Mesothelial cell of epicardium (in vitro differentiated cells): ENCODE results near the gene MDGA2. TPM values are rescaled to one million over a fixed set of nuclear protein-coding genes. Genes with fewer than 3 reads are reported as not detected.

Experiments
- DNase-seq, 2 experiments: peaks; one replicate each; pipeline ENCODE4 v3.0.0; 2021; ENCODE audit warnings: low spot score in 2 of 2; ENCODE audit not compliant: unreplicated experiment in 2 of 2
- H3K27ac Mint-ChIP-seq: 2 replicates; pipeline ENCODE4 v1.8.0; 2021; ENCODE audit warnings: mixed read lengths
- H3K27me3 Mint-ChIP-seq: 2 replicates; pipeline ENCODE4 v1.8.0; 2021; ENCODE audit warnings: low read depth, mixed read lengths
- H3K36me3 Mint-ChIP-seq: 2 replicates; pipeline ENCODE4 v1.8.0; 2021; ENCODE audit warnings: mixed read lengths
- H3K4me1 Mint-ChIP-seq: 2 replicates; pipeline ENCODE4 v1.8.0; 2021; ENCODE audit warnings: mixed read lengths
- H3K4me3 Mint-ChIP-seq: 2 replicates; pipeline ENCODE4 v1.8.0; 2021; ENCODE audit warnings: mild to moderate bottlenecking, moderate library complexity, mixed read lengths
- H3K9me3 Mint-ChIP-seq: 2 replicates; pipeline ENCODE4 v1.8.0; 2021; ENCODE audit warnings: mixed read lengths
- CTCF ChIP-seq: fragments of 200-600 bp; sonication (generic); IDR thresholded peaks from one replicate; pipeline ENCODE4 v1.5.0; 2021; ENCODE audit warnings: antibody characterized with exemption; ENCODE audit not compliant: unreplicated experiment
- total RNA-seq: library from RNA; stranded (reverse); gene quantifications from 3 replicates; pipeline ENCODE4 v1.2.1, GENCODE V29; 2021

Gene MDGA2
- total RNA-seq, 1 donor from 2014 or later: 0.27 TPM

DNA sequence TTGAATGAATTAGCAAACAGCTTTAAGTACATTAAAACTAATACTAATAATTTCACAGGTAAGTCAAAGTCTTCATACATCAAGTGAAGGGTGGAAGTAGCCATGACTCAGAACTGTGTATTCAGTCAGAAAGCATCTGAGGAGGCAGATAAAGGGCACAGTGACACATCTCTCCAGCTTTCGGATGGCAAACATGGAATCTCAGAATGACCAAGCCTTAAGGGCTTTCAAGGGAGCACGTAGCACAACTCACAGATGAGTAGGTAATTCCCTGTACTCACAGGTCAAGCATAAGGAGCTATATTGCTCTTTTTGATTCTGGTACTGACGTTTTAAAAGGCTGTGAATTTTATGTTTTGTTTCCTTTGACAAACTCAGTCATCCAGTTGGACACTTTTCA lies 56.0 kb downstream of the MDGA2 start:
- H3K36me3 Mint-ChIP-seq: no peaks in the 10 kb centered on the region
- TF ChIP-seq CTCF: no peak
- DNase-seq: no peak
- H3K4me1 Mint-ChIP-seq: no peaks in the 10 kb centered on the region
- no peak overlapping the region for H3K4me3 Mint-ChIP-seq
- H3K27ac Mint-ChIP-seq: no peak overlapping the region
- H3K9me3 Mint-ChIP-seq: no peaks in the 10 kb centered on the region
- H3K27me3 Mint-ChIP-seq: peaks cover 3% of the 10 kb centered on the region

GRCh38 chr14:47606566-47606965 lies 68.8 kb downstream of the MDGA2 start:
- H3K27me3 Mint-ChIP-seq: peaks cover 10% of the 10 kb centered on the region
- TF ChIP-seq CTCF: no peak
- H3K27ac Mint-ChIP-seq: no peak overlapping the region
- no peaks in the 10 kb centered on the region for H3K36me3 Mint-ChIP-seq
- H3K4me3 Mint-ChIP-seq: no peak overlapping the region
- H3K4me1 Mint-ChIP-seq: no peaks in the 10 kb centered on the region
- no peak for DNase-seq
- H3K9me3 Mint-ChIP-seq: peaks cover 11% of the 10 kb centered on the region

- H3K27me3 Mint-ChIP-seq: no peaks in the 10 kb centered on the region
- no peaks in the 10 kb centered on the region for H3K4me1 Mint-ChIP-seq
- peaks cover 8% of the 10 kb centered on the region for H3K9me3 Mint-ChIP-seq
- TF ChIP-seq CTCF: no peak
- no peaks in the 10 kb centered on the region for H3K36me3 Mint-ChIP-seq
- no peak overlapping the region for H3K27ac Mint-ChIP-seq
- H3K4me3 Mint-ChIP-seq: no peak overlapping the region
- DNase-seq: no peak
These were observed 78.5 kb downstream of the MDGA2 start for GRCh38 chr14:47596860-47597259.

DNA sequence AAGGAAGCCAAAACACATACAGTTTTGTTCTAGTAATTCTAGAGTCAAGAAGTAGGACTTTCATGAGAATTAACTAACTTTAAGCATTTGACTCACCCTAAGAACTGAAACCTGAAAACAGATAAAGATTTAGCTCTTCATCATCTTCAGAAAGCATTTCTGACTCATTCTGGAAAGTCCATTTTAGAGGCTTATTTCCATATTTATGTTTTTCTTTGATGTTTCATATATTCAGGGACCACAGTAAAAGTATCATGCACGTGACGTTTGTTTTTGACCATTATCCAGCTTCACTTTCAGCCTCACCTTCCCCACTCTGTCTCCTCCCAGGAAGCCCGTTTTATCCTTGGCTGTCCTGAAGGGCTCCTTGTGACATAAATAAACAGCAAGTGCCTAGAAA lies 79.2 kb downstream of the MDGA2 start:
- Mint-ChIP-seq H3K27ac (no peak overlapping the region), H3K36me3 (no peaks in the 10 kb centered on the region), H3K9me3 (peaks cover 10% of the 10 kb centered on the region), H3K4me1 (no peaks in the 10 kb centered on the region), H3K4me3 (no peak overlapping the region), H3K27me3 (no peaks in the 10 kb centered on the region)
- no peak for DNase-seq
- TF ChIP-seq CTCF: no peak

GRCh38 chr14:47595552-47595951 lies 79.9 kb downstream of the MDGA2 start:
- no peaks in the 10 kb centered on the region for H3K36me3 Mint-ChIP-seq
- peaks cover 10% of the 10 kb centered on the region for H3K9me3 Mint-ChIP-seq
- TF ChIP-seq CTCF: no peak
- no peaks in the 10 kb centered on the region for H3K4me1 Mint-ChIP-seq
- H3K4me3 Mint-ChIP-seq: no peak overlapping the region
- no peaks in the 10 kb centered on the region for H3K27me3 Mint-ChIP-seq
- H3K27ac Mint-ChIP-seq: no peak overlapping the region
- no peak for DNase-seq
